ENCODE results near the gene CNTN2. TPM values are rescaled to one million over a fixed set of nuclear protein-coding genes. Genes with fewer than 3 reads are reported as not detected.

Gene CNTN2
- total and polyA plus RNA-seq, 8 donors = 0.20 to 0.63 (median 0.37) TPM; not detected in 2

DNA sequence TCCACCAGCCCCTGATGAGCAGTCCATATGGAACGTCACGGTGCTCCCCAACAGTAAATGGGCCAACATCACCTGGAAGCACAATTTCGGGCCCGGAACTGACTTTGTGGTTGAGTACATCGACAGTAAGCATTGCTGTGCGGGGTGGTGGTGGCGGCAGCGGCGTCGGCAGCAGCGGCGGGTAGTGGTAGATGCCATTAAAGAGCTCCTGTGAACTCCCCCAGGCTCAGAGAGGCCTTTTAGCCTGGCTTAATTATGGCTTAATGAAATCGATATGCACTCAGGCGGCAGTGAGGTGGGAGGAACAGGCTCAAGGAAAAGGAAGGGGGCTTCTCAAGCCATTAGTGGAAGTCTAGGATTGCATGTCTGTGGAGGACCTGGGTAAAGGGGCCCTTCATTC, 41.9 kb upstream of the CNTN2 start:
- intact Hi-C loops (cut with DNase I) = no loop called here
- no peak for DNase-seq

DNA sequence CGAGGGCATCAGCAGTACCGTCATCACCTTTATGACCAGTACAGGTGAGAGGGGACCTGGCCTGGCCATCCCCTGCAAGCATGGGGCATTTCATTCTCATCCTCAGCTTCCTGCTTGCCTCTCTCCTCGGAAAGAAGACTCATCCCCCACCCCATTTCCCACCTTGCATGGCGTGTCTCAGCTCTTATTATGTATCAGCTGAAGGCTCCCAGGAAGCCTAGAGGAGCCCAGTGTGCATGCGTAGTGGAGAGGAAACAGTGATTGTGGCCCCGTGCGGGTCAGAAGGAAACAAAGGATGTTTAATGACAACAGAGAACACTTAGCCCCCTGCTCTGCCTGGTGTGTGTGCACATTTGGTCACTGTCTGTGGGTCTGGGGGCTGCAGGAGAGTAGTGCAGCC, 40.3 kb upstream of the CNTN2 start:
- no peak overlapping the region for H3K4me3 ChIP-seq
- intact Hi-C loops (cut with DNase I) = no loop called here
- no peak overlapping the region for H3K27ac ChIP-seq
- DNase-seq = no peak
- peaks cover 0 to 12% of the 10 kb centered on the region in 2 donors for H3K27me3 ChIP-seq
- no peak for ATAC-seq
- TF ChIP-seq, protein P1, sequence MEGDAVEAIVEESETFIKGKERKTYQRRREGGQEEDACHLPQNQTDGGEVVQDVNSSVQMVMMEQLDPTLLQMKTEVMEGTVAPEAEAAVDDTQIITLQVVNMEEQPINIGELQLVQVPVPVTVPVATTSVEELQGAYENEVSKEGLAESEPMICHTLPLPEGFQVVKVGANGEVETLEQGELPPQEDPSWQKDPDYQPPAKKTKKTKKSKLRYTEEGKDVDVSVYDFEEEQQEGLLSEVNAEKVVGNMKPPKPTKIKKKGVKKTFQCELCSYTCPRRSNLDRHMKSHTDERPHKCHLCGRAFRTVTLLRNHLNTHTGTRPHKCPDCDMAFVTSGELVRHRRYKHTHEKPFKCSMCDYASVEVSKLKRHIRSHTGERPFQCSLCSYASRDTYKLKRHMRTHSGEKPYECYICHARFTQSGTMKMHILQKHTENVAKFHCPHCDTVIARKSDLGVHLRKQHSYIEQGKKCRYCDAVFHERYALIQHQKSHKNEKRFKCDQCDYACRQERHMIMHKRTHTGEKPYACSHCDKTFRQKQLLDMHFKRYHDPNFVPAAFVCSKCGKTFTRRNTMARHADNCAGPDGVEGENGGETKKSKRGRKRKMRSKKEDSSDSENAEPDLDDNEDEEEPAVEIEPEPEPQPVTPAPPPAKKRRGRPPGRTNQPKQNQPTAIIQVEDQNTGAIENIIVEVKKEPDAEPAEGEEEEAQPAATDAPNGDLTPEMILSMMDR (IDR thresholded peaks at IDR 0.05) = no peak
- H3K9me3 ChIP-seq = no peaks in the 10 kb centered on the region
- H3K4me1 ChIP-seq = no peaks in the 10 kb centered on the region
- H3K36me3 ChIP-seq = no peaks in the 10 kb centered on the region

More for the DNA sequence above, 41.9 kb upstream of the CNTN2 start:
- Histone ChIP-seq H3K4me1 (no peaks in the 10 kb centered on the region), H3K9me3 (no peaks in the 10 kb centered on the region), H3K27ac (no peak overlapping the region), H3K4me3 (no peak overlapping the region), H3K36me3 (no peaks in the 10 kb centered on the region), H3K27me3 (peaks cover 0 to 12% of the 10 kb centered on the region in 2 donors)
- TF ChIP-seq, protein P1 (IDR thresholded peaks at IDR 0.05) = no peak
- no peak for ATAC-seq

DNA sequence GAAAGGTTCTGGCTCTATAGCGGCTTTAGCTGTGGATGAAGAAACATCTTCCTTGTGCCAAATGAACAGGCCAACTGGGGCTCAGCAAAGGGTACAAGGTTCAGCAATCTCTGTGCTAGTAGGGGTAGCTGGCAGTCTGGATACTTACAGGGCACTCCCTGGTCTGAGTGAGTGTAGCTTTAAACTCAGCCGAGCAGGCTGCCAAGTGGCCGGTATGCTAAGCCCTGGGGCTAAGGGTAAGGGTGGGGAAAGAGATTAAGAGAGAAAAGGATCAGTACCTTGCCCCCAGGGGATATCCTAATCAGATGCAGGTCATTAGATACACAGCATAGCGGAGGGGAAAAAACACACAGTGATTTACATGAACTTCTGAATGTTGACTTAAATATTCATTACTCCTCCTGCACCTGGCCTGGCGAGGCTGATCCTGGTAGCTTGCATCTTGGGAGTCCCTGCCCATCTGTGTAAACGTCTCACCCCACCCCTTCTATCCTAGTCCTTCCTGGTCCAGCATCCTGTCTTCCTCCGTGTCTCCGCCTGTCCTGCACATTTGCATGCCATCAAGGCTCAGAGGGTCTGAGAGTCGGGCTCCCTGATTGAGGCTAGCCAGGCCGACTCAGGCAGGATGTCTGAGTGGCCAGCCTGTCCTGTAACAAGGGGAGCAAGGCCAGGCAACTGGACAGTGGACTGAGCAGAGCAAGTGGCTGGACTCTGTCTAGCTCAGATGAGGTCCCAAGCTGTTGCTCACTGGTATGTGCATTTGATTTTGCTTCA, 39.5 kb upstream of the CNTN2 start:
- H3K36me3 ChIP-seq = no peaks in the 10 kb centered on the region
- H3K9me3 ChIP-seq = no peaks in the 10 kb centered on the region
- no peak overlapping the region for H3K4me3 ChIP-seq
- intact Hi-C loops (cut with DNase I) = no loop called here
- no peaks in the 10 kb centered on the region for H3K4me1 ChIP-seq
- no peak overlapping the region for H3K27ac ChIP-seq
- ATAC-seq (no peak), DNase-seq (no peak)
- H3K27me3 ChIP-seq = peaks cover 0 to 12% of the 10 kb centered on the region in 2 donors
- TF ChIP-seq, protein P1 (IDR thresholded peaks at IDR 0.05) = no peak

- intact Hi-C loops (cut with DNase I) = no loop called here
- ATAC-seq = peak; percentile 38
- TF ChIP-seq, protein P1 (IDR thresholded peaks at IDR 0.05) = no peak
Measured at GRCh38 chr1:205004351-205004750, 38.7 kb upstream of the CNTN2 start.

GRCh38 chr1:205008896-205009295, 34.1 kb upstream of the CNTN2 start:
- DNase-seq = no peak
- H3K4me1 ChIP-seq = no peaks in the 10 kb centered on the region
- ATAC-seq = no peak
- no peak overlapping the region for H3K27ac ChIP-seq
- H3K36me3 ChIP-seq = no peaks in the 10 kb centered on the region
- H3K9me3 ChIP-seq = no peaks in the 10 kb centered on the region
- TF ChIP-seq, protein P1 (IDR thresholded peaks at IDR 0.05) = no peak
- intact Hi-C loops (cut with DNase I) = no loop called here
- no peaks in the 10 kb centered on the region for H3K27me3 ChIP-seq
- H3K4me3 ChIP-seq = no peak overlapping the region

More at GRCh38 chr1:205004351-205004750, 38.7 kb upstream of the CNTN2 start:
- no peaks in the 10 kb centered on the region for H3K36me3 ChIP-seq
- peaks cover 0 to 12% of the 10 kb centered on the region in 2 donors for H3K27me3 ChIP-seq
- H3K4me3 ChIP-seq = no peak overlapping the region
- H3K4me1 ChIP-seq = no peaks in the 10 kb centered on the region
- no peak for DNase-seq
- no peaks in the 10 kb centered on the region for H3K9me3 ChIP-seq
- H3K27ac ChIP-seq = no peak overlapping the region
